Brain microvascular endothelial cell (primary cell): Measurements from ENCODE around the gene DES.

Source experiments
- DNase-seq: peaks from one replicate; pipeline ENCODE4 v3.0.0-alpha.2; 2020
- H3K27ac ChIP-seq: fragments of 250-450 bp; sonication (Bioruptor Pico); 2 replicates; pipeline ENCODE4 v1.5.1; 2020; ENCODE audit warnings: mild to moderate bottlenecking, moderate library complexity
- H3K27me3 ChIP-seq: fragments of 250-450 bp; sonication (Bioruptor Pico); replicated peaks from 2 replicates; pipeline ENCODE4 v1.5.1; 2020; ENCODE audit warnings: mild to moderate bottlenecking
- H3K36me3 ChIP-seq: fragments of 250-450 bp; sonication (Bioruptor Pico); replicated peaks from 2 replicates; pipeline ENCODE4 v1.5.1; 2020; ENCODE audit warnings: mild to moderate bottlenecking
- H3K4me3 ChIP-seq: 2 replicates; pipeline ENCODE4 v1.5.1; 2011; ENCODE audit warnings: low read depth, mild to moderate bottlenecking, control low read depth, low read length, moderate library complexity
- in situ Hi-C: cut with HindIII; loops from 2 replicates; pipeline ENCODE4 v1.10.0; 2017; ENCODE audit warnings: low sequenced_read_pairs, low pct_ligation_motif_present
- TF ChIP-seq, protein P1 (sequence below): IDR thresholded peaks from 2 replicates; pipeline ENCODE4 v1.5.1; 2011; ENCODE audit warnings: low read depth, mild to moderate bottlenecking, moderate library complexity, low read length, control low read depth, inconsistent platforms; ENCODE audit errors: missing control alignments

DES gene

GRCh38 chr2:219459460-219460311 is 41.5 kb downstream of the DES start:
- no peak overlapping the region for H3K4me3 ChIP-seq
- in situ Hi-C loops = no loop called here
- no peak overlapping the region for H3K27ac ChIP-seq
- no peaks in the 10 kb centered on the region for H3K36me3 ChIP-seq
- no peaks in the 10 kb centered on the region for H3K27me3 ChIP-seq
- peak; percentile 29 for DNase-seq
- TF ChIP-seq, protein P1, sequence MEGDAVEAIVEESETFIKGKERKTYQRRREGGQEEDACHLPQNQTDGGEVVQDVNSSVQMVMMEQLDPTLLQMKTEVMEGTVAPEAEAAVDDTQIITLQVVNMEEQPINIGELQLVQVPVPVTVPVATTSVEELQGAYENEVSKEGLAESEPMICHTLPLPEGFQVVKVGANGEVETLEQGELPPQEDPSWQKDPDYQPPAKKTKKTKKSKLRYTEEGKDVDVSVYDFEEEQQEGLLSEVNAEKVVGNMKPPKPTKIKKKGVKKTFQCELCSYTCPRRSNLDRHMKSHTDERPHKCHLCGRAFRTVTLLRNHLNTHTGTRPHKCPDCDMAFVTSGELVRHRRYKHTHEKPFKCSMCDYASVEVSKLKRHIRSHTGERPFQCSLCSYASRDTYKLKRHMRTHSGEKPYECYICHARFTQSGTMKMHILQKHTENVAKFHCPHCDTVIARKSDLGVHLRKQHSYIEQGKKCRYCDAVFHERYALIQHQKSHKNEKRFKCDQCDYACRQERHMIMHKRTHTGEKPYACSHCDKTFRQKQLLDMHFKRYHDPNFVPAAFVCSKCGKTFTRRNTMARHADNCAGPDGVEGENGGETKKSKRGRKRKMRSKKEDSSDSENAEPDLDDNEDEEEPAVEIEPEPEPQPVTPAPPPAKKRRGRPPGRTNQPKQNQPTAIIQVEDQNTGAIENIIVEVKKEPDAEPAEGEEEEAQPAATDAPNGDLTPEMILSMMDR = peak; percentile 96

- DNase-seq = no peak
- TF ChIP-seq, protein P1 = no peak
- in situ Hi-C loops = no loop called here
- H3K36me3 ChIP-seq = no peaks in the 10 kb centered on the region
- H3K4me3 ChIP-seq = no peak overlapping the region
- H3K27ac ChIP-seq = no peak overlapping the region
- H3K27me3 ChIP-seq = no peaks in the 10 kb centered on the region
These were observed 42.3 kb downstream of the DES start for GRCh38 chr2:219460424-219460926.

DNA sequence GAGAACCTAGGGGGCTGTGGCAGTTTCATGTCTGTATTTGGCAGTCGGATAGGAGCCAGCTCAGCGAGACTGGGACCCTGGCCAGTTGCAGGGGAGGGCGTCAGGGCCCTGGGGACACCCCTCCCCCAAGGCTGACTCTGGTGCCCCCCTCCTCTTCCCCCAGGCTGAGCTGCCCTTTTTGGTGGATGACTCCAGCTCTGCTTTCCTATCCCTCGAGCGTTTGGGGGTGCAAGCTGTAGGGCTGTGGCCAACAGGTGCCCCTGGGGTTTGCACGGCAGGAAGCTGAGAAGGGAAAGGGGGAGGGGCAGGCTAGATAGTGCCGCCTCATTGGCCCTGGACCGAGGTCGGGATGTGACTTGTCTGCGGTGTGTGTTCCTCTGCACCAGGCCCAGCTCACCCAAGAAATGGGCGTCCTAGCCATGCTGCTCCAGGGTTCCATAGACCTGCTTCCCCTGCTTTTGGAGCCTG is 42.9 kb downstream of the DES start:
- no peaks in the 10 kb centered on the region for H3K27me3 ChIP-seq
- no peaks in the 10 kb centered on the region for H3K36me3 ChIP-seq
- H3K4me3 ChIP-seq = no peak overlapping the region
- DNase-seq = no peak
- H3K27ac ChIP-seq = no peak overlapping the region
- in situ Hi-C loops = no loop called here
- TF ChIP-seq, protein P1 = no peak

DNA sequence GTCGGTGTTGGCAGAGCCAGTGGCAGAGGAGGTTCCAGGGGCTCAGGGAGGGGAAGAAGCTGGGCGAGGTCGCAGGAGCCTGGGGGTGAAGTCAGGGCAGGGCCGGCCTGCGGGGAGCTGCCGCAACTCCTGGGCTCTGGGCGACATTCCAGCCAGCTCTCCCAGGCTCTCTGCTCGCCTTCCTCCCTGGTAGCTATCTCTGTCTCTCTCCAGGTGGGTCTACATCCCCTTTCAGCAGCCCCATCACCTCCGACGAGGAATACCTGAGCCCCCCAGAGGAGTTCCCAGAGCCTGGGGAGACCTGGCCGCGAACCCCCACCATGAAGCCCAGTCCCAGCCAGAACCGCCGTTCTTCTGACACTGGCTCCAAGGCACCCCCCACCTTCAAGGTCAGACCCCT is 43.5 kb downstream of the DES start:
- Histone ChIP-seq H3K4me3 (no peak overlapping the region), H3K27ac (no peak overlapping the region), H3K36me3 (no peaks in the 10 kb centered on the region)

GRCh38 chr2:219462349-219462748 is 44.2 kb downstream of the DES start:
- Histone ChIP-seq H3K27ac (no peak overlapping the region), H3K27me3 (no peaks in the 10 kb centered on the region), H3K36me3 (no peaks in the 10 kb centered on the region), H3K4me3 (no peak overlapping the region)
- in situ Hi-C loops = no loop called here
- no peak for DNase-seq
- TF ChIP-seq, protein P1 = no peak

More for the DNA sequence above, 43.5 kb downstream of the DES start:
- TF ChIP-seq, protein P1 = no peak
- no peaks in the 10 kb centered on the region for H3K27me3 ChIP-seq
- in situ Hi-C loops = no loop called here
- no peak for DNase-seq
